T1000 (cell line): Measurements from ENCODE around the gene RNF150.

Experiments used
- DNase-seq: peaks from one replicate; lab custom pipeline; 2025; ENCODE audit warnings: mixed read lengths; lab: John Stamatoyannopoulos, UW

RNF150 gene

GRCh38 chr4:140865253-140866217 lies 267.7 kb downstream of the RNF150 start:
- DNase-seq: no peak

DNA sequence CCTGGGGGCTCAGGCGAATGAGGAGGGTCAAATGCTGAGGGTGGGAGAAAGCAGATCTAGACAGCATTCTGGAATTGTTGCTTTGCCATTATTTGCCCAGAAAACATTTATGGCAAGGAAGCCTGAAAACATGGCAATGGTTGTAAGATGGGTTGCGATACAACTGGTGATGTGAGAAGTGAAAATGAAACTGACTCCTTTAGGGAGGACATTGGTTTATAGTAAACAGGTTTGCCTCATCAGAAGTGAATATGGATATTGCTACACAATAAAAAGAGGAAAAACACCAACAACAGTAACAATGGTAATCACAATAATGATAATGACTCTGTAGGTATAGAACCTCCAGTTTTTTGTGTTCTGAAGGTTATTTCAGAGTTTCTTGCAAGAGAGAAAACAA lies 270.1 kb downstream of the RNF150 start:
- no peak for DNase-seq

GRCh38 chr4:140862177-140862442 lies 271.2 kb downstream of the RNF150 start:
- DNase-seq: no peak

- DNase-seq: peak; percentile 52
These were observed 271.7 kb downstream of the RNF150 start for GRCh38 chr4:140861359-140862176.

DNA sequence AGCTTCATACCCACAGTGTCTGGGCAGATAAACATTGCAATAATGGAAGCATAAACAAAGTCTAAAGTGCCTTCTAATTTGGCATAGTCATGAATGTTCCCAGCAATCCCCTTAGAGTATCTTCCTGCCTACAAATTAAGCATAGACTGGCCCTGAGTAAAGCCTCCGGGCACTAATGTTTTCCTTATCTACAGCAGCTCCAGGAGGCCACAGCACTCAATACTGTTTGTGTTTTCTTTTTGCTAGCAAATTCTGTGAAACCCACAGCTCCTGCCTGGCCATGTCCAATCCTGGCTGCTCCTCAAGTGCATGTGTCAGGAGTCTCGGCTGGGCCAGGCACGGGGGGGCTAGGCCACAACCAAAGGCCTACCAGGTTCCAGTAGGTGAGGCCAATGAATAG lies 274.4 kb downstream of the RNF150 start:
- DNase-seq: no peak

DNA sequence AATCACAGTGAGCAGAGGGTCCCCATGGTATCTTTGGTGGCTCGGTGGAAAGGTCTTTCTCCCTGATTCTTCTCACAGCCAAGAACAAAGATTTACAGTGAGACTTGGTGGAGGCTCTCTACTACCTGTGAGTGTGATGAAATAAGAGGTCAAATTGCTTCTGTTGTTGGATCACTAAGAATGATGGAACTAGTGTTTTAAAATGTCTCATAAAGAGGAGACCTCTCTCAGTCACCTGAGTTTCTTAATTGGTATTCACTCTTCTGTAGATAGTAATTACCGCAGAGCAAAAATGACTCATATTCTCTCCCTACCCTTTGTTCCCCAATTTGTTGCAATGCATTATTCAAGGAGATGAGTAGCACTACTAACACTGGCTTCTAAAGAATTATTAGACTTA lies 276.2 kb downstream of the RNF150 start:
- DNase-seq: no peak

DNA sequence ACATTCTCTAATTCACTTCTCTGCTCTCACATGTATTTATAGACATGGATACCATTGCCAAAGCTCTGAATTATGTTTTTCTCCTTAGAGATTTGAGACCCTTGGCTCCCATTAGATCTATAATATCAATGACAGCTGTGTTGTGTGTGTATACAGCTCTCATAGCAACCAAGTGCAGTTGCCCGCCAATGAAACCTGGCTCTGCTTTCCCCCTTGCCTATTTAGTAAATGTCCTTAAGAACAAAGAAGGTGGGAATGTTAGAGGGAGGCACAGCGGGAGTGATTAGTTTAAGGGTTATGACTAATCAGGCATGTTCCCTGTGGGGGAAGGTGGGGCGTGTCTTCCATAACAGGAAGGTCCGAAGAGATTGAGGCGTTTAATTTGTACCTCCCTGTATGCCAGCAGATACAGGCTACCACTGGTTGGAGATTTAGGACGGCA lies 276.6 kb downstream of the RNF150 start:
- peak; percentile 17 for DNase-seq

GRCh38 chr4:140854168-140854567 lies 279.1 kb downstream of the RNF150 start:
- no peak for DNase-seq

- DNase-seq: no peak
These were observed 281.5 kb downstream of the RNF150 start for GRCh38 chr4:140851804-140852203.

DNA sequence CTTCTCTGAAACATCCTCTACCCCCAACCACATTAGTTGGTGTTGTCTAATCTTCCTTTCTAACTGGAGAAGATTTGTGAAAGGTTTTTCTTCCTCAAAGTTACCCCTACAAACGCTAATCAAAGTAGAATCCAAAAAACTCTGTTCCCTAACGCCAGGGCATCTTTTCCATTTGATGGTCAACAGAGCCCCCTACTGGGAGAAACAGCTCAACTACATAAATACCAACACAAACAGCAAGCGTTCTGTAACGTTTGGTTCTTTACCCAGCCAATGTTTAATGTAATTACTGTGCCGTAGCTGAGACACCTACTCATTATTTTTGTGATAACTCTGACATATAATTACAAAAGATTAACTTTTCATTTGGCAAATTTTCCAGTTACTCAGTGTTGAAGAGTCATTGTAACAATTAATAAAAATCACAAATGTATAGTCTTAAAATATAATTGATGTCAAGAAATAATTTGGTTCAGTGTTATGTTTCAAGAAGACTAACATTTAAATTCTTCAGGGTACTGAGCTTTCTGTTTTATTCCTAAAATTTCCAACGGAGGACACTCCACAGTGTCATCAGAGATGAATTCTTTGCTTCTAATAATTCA lies 282.1 kb downstream of the RNF150 start:
- DNase-seq: peak; percentile 26

DNA sequence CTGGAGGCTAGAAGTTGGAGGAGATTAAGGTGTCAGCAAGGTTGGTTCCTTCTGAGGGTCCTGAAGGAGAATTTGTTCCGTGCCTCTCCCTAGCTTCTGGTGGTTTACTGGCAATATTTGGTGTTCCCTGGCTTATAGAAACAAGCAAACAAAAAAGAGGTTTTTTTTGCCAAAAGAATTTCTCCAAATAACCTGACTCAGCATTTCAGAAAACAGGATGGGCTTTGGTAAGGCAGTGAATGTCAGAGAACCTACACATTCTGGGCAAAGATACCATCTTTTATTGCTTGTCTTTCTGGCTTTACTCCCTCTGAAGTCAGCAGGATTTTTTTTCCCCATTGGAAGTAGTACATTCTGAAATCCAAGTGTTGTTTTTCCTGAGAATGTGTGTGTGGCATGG lies 283.7 kb downstream of the RNF150 start:
- no peak for DNase-seq

- DNase-seq: no peak
These were observed 286.5 kb downstream of the RNF150 start for GRCh38 chr4:140846736-140847135.

- DNase-seq: no peak
These were observed 289.2 kb downstream of the RNF150 start for GRCh38 chr4:140844061-140844460.

DNA sequence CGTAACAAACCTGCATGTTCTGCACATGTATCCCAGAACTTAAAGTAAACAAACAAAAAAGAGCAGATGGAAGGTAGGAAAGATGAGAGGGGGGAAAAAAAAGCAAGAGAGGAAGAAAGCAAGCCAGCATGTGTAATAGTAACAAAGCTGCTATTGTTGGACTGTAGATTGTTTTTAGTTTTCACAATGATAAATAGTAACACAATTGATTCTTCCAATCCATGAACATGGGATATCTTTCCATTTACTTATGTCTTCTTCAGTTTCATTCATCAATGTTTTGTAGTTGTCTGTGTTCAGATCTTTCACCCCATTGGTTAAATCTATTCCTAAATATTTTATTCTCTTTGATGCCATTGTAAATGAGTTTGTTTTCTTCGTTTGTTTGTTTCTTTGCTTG lies 292.1 kb downstream of the RNF150 start:
- no peak for DNase-seq

DNA sequence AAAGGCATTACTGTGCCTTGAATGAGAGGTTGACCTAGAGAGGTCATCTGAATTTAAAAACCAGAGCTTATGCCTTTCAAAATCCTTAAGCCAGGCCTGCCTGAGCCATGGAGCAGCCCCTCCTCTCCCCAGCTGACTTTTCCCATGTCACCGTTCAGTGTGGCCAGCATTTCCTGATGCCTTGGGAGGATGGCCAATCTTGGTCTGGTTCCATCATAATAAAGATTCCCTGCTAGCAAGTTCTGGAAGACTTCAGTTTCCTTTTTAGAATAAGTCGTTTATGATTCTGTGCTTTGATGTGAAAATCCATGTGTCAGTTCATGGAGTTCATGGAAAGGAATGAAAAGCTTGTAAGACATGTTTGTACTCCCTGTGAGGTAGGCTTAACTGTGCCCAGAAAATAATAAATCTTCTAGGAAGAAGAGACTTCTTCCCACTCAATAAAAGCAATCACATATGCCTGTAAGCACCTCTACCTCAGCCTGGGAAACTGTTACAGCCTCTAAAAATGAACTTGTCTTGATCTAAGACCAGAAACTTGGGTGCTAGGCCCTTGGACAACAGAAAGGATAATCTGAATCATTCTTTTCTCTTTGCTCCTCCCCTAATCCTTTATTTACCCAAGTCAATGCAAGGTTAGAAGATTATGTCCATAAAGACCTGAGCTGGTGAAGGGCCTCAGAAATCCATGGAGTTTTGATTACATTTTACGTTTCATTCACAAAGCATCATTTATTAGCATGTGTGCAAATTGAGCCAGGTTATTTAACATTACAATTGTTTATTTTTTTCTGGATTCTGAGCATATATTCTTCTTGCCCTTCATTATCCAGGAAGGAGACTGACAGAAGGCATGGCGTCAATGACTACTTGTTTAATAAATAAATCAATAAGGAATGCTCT lies 293.1 kb downstream of the RNF150 start:
- no peak for DNase-seq

GRCh38 chr4:140839406-140839805 lies 293.9 kb downstream of the RNF150 start:
- no peak for DNase-seq

GRCh38 chr4:140837736-140838135 lies 295.5 kb downstream of the RNF150 start:
- DNase-seq: no peak

- DNase-seq: no peak
These were observed 298.3 kb downstream of the RNF150 start for GRCh38 chr4:140834839-140835495.

DNA sequence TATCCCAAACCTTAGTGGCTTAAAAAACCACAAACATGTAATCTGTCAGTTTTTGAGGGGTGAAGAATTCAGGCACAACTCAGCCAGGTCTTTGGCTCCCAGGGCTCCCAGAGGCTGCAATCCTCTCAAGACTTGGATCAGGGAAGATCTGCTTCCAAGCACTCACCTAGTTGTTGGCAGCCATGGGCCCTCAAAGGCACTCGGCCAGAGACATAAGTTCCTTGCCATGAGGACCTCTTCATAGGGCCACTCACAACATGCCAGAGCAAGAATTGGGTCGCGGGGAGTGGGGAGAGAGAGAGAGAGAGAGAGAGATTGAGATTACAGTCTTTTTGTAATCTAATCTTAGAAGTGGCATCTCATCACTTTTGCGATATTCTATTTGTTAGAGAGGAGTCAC lies 300.0 kb downstream of the RNF150 start:
- no peak for DNase-seq

DNA sequence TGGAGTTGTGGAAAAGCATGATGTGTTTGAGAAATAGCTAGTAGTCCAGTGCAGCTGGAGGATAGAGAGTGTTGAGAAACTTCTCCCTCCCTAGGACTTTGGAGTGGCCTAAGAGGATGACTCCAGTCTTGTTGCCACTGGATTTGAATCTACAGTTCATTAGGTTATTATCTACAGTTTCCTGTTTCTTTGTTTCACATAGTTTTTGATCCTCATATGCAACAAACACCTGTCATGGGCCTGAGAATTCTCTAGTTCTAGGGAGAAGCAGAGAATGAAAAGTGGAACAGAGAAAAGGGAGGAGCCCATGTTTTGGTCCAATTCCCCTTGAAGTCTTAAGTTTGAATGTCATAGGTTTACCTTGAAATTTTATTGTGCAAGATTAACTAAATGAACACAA lies 303.4 kb downstream of the RNF150 start:
- no peak for DNase-seq

DNA sequence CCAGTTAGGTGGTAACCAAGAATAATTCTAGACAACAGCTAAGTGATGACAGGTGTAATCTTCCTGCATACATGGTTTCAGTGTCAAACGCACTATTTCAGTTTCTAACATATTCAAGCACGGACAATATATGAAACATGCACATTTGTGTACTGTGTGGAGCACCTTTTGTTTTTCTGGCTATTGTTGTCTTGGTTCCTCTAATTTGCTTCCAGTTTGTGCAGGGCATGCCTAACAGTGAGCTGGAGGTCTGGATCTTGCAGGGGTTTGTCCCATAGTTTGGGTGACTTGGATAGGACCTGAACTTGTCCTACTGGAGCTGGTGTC lies 306.6 kb downstream of the RNF150 start:
- DNase-seq: no peak
